A549 treated with DMSO at 1 μM for 4 hours (cell line): ENCODE results near the gene IVD. TPM values are rescaled to one million over a fixed set of nuclear protein-coding genes. Genes with fewer than 3 reads are reported as not detected.

Experiments used
- total RNA-seq: library from RNA; stranded (reverse); fragments of 200-300 nt; extraction: Qiagen RNA extraction; gene quantifications from 5 replicates; pipeline ENCODE4 v1.2.3, GENCODE V29; 2022; ENCODE audit warnings: low read depth

IVD gene
- 12.0 to 15.3 TPM (median 14.2 TPM) in 5 replicates for total RNA-seq

DNA sequence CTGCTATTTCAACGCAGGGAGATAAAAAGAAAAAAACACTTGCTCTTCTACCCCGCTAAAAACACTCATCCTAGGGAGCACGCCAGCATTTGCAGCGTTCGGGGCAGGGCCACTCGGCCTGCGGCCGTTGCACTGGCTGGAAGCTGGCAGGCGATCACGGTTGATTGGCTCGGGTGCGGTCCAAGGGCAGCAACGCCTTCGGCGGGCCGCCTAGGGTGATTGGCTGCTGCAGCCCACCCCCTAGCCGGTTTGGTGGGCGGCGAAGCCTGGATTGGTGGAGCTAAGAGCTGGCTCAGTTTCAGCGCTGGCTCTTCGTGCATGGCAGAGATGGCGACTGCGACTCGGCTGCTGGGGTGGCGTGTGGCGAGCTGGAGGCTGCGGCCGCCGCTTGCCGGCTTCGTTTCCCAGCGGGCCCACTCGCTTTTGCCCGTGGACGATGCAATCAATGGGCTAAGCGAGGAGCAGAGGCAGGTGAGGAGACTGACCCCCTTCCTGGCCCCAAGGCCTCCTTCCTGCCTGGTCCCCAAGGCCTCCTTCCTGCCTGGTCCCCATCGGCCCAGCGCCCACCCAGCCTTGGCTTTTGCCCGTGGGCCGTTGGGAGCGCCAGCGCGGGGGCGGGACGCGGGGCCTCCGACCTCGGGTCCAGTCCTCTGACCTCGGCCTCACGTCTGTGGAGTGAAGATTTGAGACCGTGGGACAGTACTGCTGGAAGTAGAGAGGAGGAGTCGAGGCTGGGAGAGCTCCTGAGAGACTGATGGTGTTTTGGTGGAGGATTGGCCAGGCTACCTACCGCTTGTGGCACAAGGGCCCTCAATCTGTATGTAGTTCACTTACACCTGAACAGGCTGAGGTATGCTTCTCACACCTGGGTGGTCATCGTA is at the start of gene IVD:
Gene IVD (plus strand): TSS at position 295 of the 881 bp plus-strand sequence. CDS start 33 bp downstream, at position 328.

DNA sequence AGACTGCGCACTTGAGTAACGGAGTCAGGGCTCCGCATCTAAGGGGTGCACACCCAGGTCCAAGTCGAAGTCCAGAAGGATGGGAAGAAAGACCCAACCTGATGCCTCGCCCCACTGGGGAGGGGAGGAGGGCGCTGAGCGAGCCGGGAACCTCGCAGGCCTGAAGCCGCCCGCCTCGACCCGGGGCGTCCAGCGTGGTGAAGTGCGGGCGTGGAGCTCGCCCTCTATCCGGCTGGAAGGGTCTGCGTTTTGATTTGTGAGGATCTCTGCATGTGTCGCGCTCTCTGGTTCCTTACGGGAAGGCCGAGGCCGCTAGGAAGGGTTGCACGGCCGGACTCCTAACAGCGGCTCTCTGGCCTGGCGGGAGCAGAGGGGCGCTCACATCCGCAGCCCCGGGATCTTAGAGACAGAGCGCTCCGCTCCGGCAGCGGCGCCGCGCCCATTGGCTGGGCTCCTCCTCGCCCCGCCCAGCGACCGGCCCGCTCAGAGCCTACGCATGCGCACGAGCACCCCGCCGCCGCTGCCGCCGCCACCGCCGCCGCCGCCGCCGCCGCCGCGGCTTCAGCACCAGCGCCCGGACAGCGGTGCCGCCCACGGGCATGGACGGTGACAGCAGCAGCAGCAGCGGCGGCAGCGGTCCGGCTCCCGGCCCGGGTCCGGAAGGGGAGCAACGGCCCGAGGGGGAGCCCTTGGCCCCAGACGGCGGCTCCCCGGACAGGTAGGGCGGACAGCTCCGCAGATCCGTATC is 47.7 kb upstream of the IVD start, which contains the start of gene DISP2:
Gene DISP2 (plus strand): TSS at position 497 of the 748 bp plus-strand sequence. CDS start 103 bp downstream, at position 600.

DNA sequence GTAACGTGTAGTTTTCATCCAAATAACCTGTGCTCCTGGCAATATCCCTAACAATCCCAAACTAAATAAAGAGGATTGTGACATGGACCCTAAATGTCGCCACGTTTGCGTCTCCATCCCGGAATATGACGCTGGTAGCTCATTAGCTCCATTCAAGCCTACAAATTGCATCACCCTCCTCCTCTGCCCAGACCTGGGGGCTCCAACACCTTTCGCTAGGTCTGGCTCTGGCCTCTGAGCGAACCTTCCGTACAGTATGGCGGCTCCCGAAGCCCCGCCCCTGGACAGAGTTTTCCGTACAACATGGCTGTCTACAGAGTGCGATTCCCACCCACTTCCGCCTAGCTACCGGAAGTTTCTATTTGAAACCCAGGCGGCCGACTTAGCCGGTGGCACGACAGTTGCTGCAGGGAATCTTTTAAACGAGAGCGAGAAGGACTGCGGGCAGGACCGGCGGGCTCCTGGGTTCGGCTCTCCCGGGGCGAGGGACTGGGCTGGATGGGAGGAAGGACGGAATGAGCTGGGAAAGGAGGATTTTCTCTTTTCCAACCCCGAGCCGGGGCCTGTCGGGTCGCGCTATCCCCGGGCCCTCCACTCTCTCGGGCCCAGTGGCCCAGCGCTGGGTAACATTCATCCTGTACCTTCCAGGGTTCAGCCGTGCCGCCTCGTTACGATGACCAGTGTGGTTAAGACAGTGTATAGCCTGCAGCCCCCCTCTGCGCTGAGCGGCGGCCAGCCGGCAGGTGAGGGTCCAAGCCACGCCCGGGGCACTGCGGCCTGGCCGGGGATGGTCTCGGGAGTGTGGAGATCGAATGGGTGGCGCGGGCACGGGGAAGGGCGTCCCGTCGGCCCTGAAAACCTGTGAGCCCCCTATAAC is 22.8 kb upstream of the IVD start, which contains the start of gene KNSTRN:
Gene KNSTRN (plus strand): TSS at position 142 of the 877 bp plus-strand sequence. CDS start 115 bp downstream, at position 257.

DNA sequence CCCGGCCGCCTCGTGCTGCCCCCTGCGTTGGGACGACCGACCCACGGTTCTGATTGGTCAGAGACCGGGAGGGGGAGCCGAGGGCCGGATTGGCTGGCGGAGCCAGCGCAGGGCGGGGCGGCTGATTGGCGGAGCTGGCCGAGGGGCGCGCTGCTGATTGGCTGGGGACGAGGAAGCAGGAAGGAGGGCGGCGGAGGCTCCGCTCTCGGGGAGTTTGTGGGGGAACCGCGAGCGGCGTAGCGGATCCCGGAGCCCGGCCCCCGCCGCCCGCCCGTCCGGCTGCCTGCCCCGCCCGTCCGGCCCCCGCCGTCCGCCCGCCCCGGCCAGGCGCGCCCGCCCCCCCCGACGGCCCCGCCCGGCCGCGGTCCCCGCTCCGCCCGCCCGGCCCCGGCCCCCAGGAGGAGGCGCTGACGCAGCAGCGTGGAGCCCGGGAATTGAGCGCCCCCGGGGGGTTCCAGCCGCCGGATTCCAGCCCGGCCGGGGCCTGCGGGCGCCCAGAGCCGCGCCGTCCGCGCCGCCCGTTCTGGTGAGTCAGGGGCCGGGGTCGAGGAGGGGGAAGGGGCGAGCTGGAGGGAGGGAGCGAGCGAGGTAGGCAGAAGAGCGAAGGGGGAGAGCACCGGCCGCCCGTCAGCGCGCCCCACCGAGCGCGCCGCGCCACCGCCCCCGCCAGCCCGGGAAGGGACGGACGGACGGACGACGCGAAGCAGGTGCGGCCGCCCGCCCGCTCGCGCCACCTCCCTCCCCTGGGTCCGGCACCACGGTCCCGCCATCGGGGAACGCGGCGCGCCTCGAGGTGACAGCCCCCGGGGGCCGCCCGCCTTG is 35.4 kb downstream of the IVD start, which contains the start of gene BAHD1:
Gene BAHD1 (plus strand): TSS at position 211 of the 822 bp plus-strand sequence. CDS start 17,512 bp downstream, outside the sequence.

DNA sequence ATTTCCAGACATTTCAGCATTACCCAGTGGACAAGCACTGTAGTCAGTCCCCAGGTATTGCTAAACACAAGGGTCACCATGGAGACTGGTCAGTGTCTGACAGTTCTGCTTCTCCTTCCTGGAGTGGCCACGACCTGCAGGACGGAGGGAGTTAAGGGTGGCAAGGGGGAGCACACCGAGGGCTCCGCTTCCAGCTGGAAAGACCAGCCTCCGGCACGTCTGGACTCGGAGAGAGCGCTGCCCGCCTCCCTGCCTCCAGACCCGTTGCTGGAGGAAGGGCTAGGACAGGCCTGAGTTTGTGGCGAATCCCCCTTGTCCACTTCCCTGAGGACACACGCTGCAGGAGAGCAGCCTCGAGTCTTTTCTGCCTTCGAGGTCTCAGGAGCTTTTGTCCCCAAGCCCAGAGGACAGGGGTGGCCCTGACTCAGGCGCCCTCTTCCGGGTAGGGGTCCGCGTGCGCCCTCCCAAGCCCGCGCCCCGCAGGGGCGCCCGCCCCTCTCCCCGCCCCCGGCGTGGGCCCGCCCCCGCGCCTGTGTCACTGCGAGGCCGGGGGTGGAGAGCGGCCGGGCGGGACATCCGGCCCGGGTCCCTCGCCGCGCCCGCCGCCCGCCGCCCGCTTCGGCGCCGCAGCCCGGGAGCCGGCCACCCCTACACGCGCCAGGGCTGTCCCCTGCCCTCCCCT is 65.0 kb downstream of the IVD start, which contains the start of gene CHST14:
Gene CHST14 (plus strand): TSS at position 562 of the 682 bp plus-strand sequence. CDS start 230 bp downstream, outside the sequence.

Other genes with a start within 250 kb of the IVD start
- gene BUB1B, start 244.7 kb upstream of the IVD start, total RNA-seq = 27.7 to 33.5 TPM (median 33.0 TPM) in 5 replicates
- 0.14 to 0.56 TPM (median 0.31 TPM) in 5 replicates for gene PAK6, start 166.7 kb upstream of the IVD start, total RNA-seq
- gene ANKRD63, start 122.7 kb upstream of the IVD start, total RNA-seq = 0.11 to 0.28 TPM (median 0.20 TPM) in 5 replicates
- 0.39 to 1.3 TPM (median 0.79 TPM) in 5 replicates for gene PLCB2, start 97.9 kb upstream of the IVD start, total RNA-seq
- gene INAFM2, start 82.1 kb upstream of the IVD start, total RNA-seq = 5.1 to 8.0 TPM (median 6.3 TPM) in 5 replicates
- gene CCDC9B, start 64.9 kb upstream of the IVD start, total RNA-seq = 17.2 to 20.4 TPM (median 18.0 TPM) in 5 replicates
- gene PHGR1, start 54.8 kb upstream of the IVD start, total RNA-seq = not detected in 5 replicates
- 0.32 to 1.3 TPM (median 1.2 TPM) in 5 replicates for gene DISP2, start 47.6 kb upstream of the IVD start, total RNA-seq
- gene KNSTRN, start 23.1 kb upstream of the IVD start, total RNA-seq = 42.4 to 50.4 TPM (median 46.8 TPM) in 5 replicates
- 11.3 to 13.3 TPM (median 12.0 TPM) in 5 replicates for gene BAHD1, start 35.2 kb downstream of the IVD start, total RNA-seq
- 14.7 to 21.4 TPM (median 18.3 TPM) in 5 replicates for gene CHST14, start 65.2 kb downstream of the IVD start, total RNA-seq
- 13.8 to 20.0 TPM (median 18.1 TPM) in 5 replicates for gene CCDC32, start 159.2 kb downstream of the IVD start, total RNA-seq
- gene RPUSD2, start 163.5 kb downstream of the IVD start, total RNA-seq = 15.2 to 16.6 TPM (median 16.0 TPM) in 5 replicates
- gene KNL1, start 188.5 kb downstream of the IVD start, total RNA-seq = 6.4 to 9.4 TPM (median 8.4 TPM) in 5 replicates